SH-SY5Y (cell line): ENCODE results near the gene FA2H.

Source experiments
- GATA2 ChIP-seq: IDR thresholded peaks from 2 replicates; pipeline ENCODE4 v1.6.1; 2011; ENCODE audit warnings: mild to moderate bottlenecking, low read depth, low read length
- GATA3 ChIP-seq: IDR thresholded peaks from 2 replicates; pipeline ENCODE4 v1.6.1; 2011; ENCODE audit warnings: low read depth, mild to moderate bottlenecking, low read length, moderate library complexity

The FA2H gene

GRCh38 chr16:74700438-74701225 lies 74.0 kb downstream of the FA2H start, which contains the start of gene MLKL:
Gene MLKL, minus strand, starts transcription at chr16:74700862. Its CDS starts 5,105 bp downstream, at chr16:74695757.
- TF ChIP-seq GATA3 (no peak), GATA2 (no peak)

GRCh38 chr16:74700116-74700437 lies 74.5 kb downstream of the FA2H start:
- TF ChIP-seq GATA3 = no peak
- no peak for TF ChIP-seq GATA2

GRCh38 chr16:74699666-74700065 lies 75.0 kb downstream of the FA2H start:
- TF ChIP-seq GATA3 = no peak
- TF ChIP-seq GATA2 = no peak

- no peak for TF ChIP-seq GATA2
- no peak for TF ChIP-seq GATA3
Observed at GRCh38 chr16:74698222-74698621, 76.4 kb downstream of the FA2H start.

DNA sequence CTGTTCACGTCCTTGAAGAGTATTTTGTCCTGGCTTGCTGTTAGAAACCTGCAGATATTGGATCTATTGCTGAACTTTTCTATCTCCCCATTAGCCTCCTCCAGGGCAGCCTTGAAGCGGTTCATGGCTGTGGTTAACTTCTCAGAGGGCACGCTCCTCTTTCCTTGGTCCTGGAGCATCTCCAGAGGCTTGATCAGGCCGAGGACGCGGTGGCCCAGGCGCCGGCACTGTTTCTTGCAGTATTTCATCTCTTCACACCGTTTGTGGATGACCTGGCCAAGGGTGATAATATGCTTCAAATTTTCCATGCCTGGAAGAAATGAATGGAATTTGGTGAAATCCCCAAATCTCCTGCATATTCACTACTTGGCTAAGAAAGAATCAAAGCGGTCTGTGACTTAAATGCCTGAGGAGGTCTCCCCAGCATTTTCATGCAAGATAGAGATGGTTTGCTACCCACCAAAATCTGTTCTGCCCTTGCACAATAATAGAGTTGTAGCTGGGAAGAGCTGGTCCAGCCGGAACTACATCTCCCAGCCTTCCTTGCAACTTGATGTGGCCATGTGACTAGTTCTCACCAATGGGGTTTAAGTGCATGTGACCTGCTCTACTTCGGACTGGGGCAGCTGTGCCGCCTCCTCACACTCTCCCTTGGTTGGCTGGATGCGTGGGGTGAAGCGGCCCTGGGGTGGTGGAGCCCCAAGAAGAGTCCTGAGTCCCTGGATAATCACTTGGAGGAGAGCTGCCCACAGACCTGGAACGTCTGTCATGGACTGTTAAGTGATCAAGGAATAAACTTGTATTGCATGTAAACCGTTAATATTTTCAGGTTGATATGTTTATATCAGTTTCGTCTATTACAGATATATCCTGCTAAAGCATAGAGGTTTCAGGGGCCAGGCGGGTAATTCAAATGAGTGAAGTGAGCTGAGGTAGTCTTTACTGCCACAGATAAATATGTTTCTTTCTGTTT lies 78.9 kb downstream of the FA2H start:
- no peak for TF ChIP-seq GATA3
- TF ChIP-seq GATA2 = no peak

DNA sequence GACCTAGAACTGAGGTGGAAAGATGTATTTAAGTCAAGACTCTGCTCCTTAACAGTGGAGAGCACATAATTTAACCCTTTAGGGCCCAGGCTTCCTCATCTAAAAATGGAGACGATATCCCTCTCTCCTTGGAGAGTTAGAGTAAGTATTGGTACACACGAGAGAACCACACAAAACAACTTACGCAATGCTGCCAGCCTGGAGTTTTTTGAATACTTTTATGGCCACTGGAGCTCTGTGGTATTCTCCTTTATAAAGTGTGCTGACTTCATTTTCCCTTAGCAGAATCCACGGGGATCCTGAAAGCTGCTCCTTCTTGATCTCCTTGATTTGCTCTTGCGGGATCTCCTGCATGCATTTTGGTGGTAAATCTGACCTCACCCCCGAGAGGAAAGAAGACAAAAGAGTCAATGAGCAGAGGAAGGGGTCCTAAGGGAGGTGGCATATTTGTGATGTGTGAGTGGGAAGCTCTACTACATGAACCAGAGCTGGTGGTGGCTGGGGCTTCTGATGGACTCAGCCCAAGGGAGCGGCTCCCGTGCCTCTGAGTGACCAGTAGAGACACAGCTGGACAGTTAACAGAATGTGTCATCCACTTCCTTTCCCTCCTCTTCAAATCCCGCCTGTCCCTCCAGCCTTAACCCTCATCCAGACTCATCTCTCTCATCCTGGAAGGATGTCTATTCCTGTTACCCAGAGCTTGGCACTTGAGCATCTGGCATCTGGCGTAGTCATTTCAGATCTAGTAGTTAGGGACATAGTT lies 83.3 kb downstream of the FA2H start:
- TF ChIP-seq GATA3 = no peak
- no peak for TF ChIP-seq GATA2

- TF ChIP-seq GATA3 = no peak
- no peak for TF ChIP-seq GATA2
Observed at GRCh38 chr16:74682556-74682955, 92.1 kb downstream of the FA2H start.

- no peak for TF ChIP-seq GATA3
- no peak for TF ChIP-seq GATA2
Observed at GRCh38 chr16:74680681-74681080, 93.9 kb downstream of the FA2H start.

- no peak for TF ChIP-seq GATA3
- no peak for TF ChIP-seq GATA2
Observed at GRCh38 chr16:74679983-74680382, 94.6 kb downstream of the FA2H start.

- TF ChIP-seq GATA2 (no peak), GATA3 (no peak)
Observed at GRCh38 chr16:74677868-74678267, 96.8 kb downstream of the FA2H start.

GRCh38 chr16:74673876-74674275 lies 100.7 kb downstream of the FA2H start:
- TF ChIP-seq GATA2 = no peak
- TF ChIP-seq GATA3 = no peak

DNA sequence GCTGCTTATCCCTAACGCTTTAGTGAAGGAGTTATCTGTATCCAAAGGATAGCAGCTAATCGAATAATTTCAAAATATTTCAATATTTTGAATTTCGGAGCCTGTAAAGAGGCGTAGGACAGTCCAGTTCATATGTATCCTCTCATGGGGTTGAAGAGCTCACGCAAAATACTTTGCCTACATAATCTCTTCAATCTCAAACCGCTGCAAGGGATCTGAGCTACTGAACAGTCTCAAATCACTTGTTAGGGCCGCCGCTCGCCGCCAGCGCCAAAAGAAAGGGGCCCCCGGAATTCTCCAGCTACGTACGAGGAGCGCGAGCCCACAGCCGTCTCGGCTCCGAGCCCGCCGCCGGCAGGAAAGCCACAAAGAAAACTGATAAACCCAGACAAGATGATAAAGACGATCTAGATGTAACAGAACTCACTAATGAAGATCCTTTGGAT lies 107.3 kb downstream of the FA2H start:
- TF ChIP-seq GATA3 (no peak), GATA2 (no peak)

DNA sequence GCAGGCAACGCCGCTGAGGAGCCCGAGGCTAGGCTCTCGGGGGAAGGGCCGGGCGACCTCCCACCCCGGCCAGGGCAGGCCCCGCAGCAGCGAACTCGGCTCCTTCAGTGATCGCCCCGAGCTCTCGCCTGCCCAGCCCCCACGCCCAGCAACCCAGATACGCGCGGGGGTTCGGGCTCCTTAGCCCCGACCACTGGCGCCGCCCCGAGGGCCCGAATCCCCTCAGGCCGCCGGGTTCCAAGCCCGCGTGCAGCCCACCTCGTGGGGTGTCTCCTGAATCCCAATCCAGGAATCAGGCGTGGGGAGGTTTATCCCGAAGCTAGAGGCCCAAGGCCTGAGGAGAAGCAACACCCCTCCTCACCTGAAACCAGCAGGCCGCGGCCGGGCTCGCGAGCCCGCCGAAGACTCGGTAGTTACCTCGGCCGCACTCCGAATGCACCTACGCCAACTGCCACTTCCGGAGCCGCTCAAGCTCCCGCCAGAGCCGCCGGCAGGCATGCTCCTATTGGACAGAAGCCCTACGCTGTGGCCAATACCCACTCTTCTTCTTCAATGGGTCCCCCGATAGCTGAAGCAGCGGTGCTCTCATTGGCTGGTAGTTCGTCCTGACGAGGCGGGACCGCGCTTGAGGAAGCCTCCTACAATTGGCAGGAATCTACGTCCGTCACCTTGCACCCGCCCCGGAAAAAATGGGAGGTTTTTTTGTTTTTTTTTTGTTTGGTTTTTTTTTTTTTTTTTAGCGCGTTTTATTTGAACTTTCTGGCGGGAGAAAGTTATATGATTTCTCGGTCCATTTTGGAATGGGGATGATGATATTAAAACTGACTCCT lies 108.0 kb downstream of the FA2H start, which contains the start of gene RFWD3:
TSS of gene RFWD3 (minus strand) at position 453 of the 830 bp plus-strand sequence. CDS start 5,428 bp downstream, outside the sequence.
- TF ChIP-seq GATA2 (no peak), GATA3 (no peak)
